B cell (primary cell): ENCODE measurements around the gene ALG2. TPM values are rescaled to one million over a fixed set of nuclear protein-coding genes. Genes with fewer than 3 reads are reported as not detected.

Experiments
- ATAC-seq: fragments of 200-7000 bp; cut with Tn5 transposase; one replicate; pipeline ENCODE4 v1.10.0; 2021; ENCODE audit warnings: low read depth, mild to moderate bottlenecking, moderate number of reproducible peaks, moderate library complexity
- CTCF ChIA-PET: fragments of 350-600 bp; sonication (Branson Sonifier 250); formaldehyde crosslinking; loops from one replicate; lab custom pipeline; 2021; ENCODE audit warnings: antibody characterized with exemption, inconsistent platforms; lab: Charles Lee
- POLR2A ChIA-PET: fragments of 350-600 bp; sonication (Branson Sonifier 250); formaldehyde crosslinking; loops from one replicate; lab custom pipeline; 2021; ENCODE audit warnings: antibody characterized with exemption; lab: Charles Lee
- DNase-seq: peaks from one replicate; pipeline ENCODE4 v3.0.0; 2013
- H2AFZ ChIP-seq: 2 replicates; pipeline ENCODE4 v1.6.1; 2012; ENCODE audit warnings: mild to moderate bottlenecking, low read depth, low read length; ENCODE audit not compliant: insufficient read depth, poor library complexity, severe bottlenecking
- H3K27ac ChIP-seq, 2 donors: 1 replicate in 1 of 2; 2 replicates in 1 of 2; pipeline ENCODE4 v1.5.1; 2012 to 2013; ENCODE audit warnings: low read length in 2 of 2, mild to moderate bottlenecking in 2 of 2, moderate library complexity in 1 of 2
- H3K27me3 ChIP-seq, 4 experiments: fragments of 200-600 bp in 1 of 4; sonication (generic) in 1 of 4; replicated peaks in 1 of 4; 1 replicate in 2 of 4; 2 replicates in 2 of 4; pipeline versions ENCODE4 v1.6.1 to v1.7.0; 2013 to 2016; ENCODE audit warnings: low read length in 3 of 4, mild to moderate bottlenecking in 2 of 4, mixed read lengths in 1 of 4, moderate library complexity in 1 of 4; ENCODE audit not compliant: insufficient read depth in 4 of 4, control insufficient read depth in 3 of 4; ENCODE audit errors: control extremely low read depth in 1 of 4
- H3K36me3 ChIP-seq, 2 experiments: replicated peaks in 1 of 2; 1 replicate in 1 of 2; 2 replicates in 1 of 2; pipeline versions ENCODE4 v1.6.1 to v1.7.1; 2013; ENCODE audit warnings: low read length in 1 of 2; ENCODE audit not compliant: insufficient read depth in 2 of 2, control insufficient read depth in 1 of 2; ENCODE audit errors: control extremely low read depth in 1 of 2, extremely low read depth in 1 of 2
- H3K4me1 ChIP-seq, 2 donors: fragments of 200-600 bp in 1 of 2; sonication (generic) in 1 of 2; 1 replicate in 1 of 2; 2 replicates in 1 of 2; pipeline versions ENCODE4 v1.5.1 to v1.6.1; 2013 to 2017; ENCODE audit warnings: low read length in 2 of 2; ENCODE audit not compliant: control insufficient read depth in 2 of 2, insufficient read depth in 2 of 2
- H3K4me2 ChIP-seq: replicated peaks from 2 replicates; pipeline ENCODE3; 2012; ENCODE audit warnings: mild to moderate bottlenecking, low read depth, low read length; ENCODE audit not compliant: poor library complexity, severe bottlenecking
- H3K4me3 ChIP-seq, 5 experiments: fragments of 200-600 bp in 1 of 5; sonication (generic) in 1 of 5; 1 replicate in 3 of 5; 2 replicates in 2 of 5; pipeline versions ENCODE4 v1.5.1 to v1.7.0; 2011 to 2016; ENCODE audit warnings: low read length in 4 of 5, mild to moderate bottlenecking in 4 of 5, low read depth in 2 of 5, control low read depth in 1 of 5, moderate library complexity in 1 of 5; ENCODE audit not compliant: insufficient read depth in 1 of 5; ENCODE audit errors: control extremely low read depth in 1 of 5, extremely low read depth in 1 of 5
- H3K79me2 ChIP-seq: fragments of 200-600 bp; sonication (generic); one replicate; pipeline ENCODE4 v1.6.0; 2016; ENCODE audit warnings: low read length; ENCODE audit not compliant: control insufficient read depth, insufficient read depth
- H3K9ac ChIP-seq: fragments of 200-600 bp; sonication (generic); 2 replicates; pipeline ENCODE4 v1.6.1; 2017; ENCODE audit warnings: mild to moderate bottlenecking, low read length, moderate library complexity
- H3K9me3 ChIP-seq, 3 donors: one replicate each; pipeline versions ENCODE4 v1.6.1 to v1.7.1; 2013; ENCODE audit warnings: low read length in 2 of 3; ENCODE audit not compliant: control insufficient read depth in 2 of 3, insufficient read depth in 1 of 3; ENCODE audit errors: control extremely low read depth in 1 of 3
- H4K20me1 ChIP-seq: 2 replicates; pipeline ENCODE4 v1.6.0; 2012; ENCODE audit warnings: mild to moderate bottlenecking, low read length; ENCODE audit not compliant: insufficient read depth, control insufficient read depth, poor library complexity, severe bottlenecking
- H3K27ac Mint-ChIP-seq: one replicate; pipeline ENCODE4 v1.8.0; 2021; ENCODE audit warnings: mixed read lengths
- H3K27me3 Mint-ChIP-seq: one replicate; pipeline ENCODE4 v1.8.0; 2021; ENCODE audit warnings: mixed read lengths
- H3K4me1 Mint-ChIP-seq: one replicate; pipeline ENCODE4 v1.8.0; 2021; ENCODE audit warnings: mixed read lengths
- H3K4me3 Mint-ChIP-seq: one replicate; pipeline ENCODE4 v1.8.0; 2021; ENCODE audit warnings: mixed read lengths
- H3K9me3 Mint-ChIP-seq: one replicate; pipeline ENCODE4 v1.8.0; 2022; ENCODE audit warnings: mixed read lengths; ENCODE audit not compliant: insufficient read depth
- CTCF ChIP-seq: fragments of 200-600 bp; IDR thresholded peaks from one replicate; pipeline ENCODE4 v1.8.0; 2022; ENCODE audit warnings: antibody characterized with exemption, mild to moderate bottlenecking
- EZH2 ChIP-seq: IDR thresholded peaks from 2 replicates; pipeline ENCODE4 v1.6.1; 2012; ENCODE audit warnings: borderline replicate concordance, low read depth, mild to moderate bottlenecking, moderate library complexity, low read length; ENCODE audit not compliant: insufficient read depth, poor library complexity, severe bottlenecking
- WGBS: methylation state at CpG from one replicate; pipeline ENCODE4 v1.1.5; 2013; ENCODE audit warnings: missing lambda C conversion rate; ENCODE audit not compliant: insufficient coverage; 5-methylcytosine and 5-hydroxymethylcytosine counted together
- intact Hi-C: fragments of 100-400 bp; cut with micrococcal nuclease; formaldehyde crosslinking; loops from one replicate; pipeline ENCODE4 v1.10.0; 2022
- polyA plus RNA-seq: library from polyadenylated mRNA; depleted of rRNA; stranded (reverse); fragments of >200 nt; gene quantifications from 2 replicates; pipeline ENCODE4 v1.2.3, GENCODE V29; 2012
- total RNA-seq, 2 donors: library from RNA; stranded (reverse); fragments of 120-200 nt in 1 of 2; gene quantifications; 1 replicate in 1 of 2; 2 replicates in 1 of 2; pipeline versions ENCODE4 v1.2.3 to v1.2.4, GENCODE V29; 2013 to 2022

Gene ALG2
- total and polyA plus RNA-seq, 2 donors (not counting 1 experiment from before 2014, with no cell fraction given) = 14.3 to 46.3 TPM

DNA sequence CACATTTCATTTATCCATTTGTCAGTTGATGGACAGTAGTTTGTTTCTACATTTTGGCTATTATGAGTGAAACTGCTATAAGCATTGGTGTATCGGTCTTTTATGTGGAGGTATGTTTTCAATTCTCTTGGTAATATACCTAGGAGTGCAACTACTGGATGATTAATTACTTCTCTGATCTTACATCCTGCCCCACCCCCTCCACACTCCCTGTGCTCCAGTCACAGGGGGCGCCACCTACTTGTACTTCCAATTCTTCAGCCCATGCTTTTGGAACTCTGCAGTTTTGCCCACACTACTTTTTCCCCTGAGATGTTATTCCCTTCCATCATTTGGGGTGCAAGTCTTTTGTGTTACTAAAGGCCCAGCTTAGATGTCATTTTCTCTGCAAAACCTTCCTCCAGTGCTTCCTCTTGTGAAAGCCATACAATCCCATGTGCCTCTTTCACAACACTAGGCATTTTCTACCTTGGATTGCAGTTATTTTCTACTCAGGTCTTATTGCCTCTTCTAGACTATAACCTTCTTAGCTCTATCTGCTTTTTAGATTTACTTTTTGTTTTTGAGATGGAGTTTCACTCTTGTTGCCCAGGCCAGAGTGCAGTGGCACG, 42.4 kb upstream of the ALG2 start:
- no peak for ATAC-seq
- no peak for DNase-seq
- intact Hi-C loops = loop anchor here (10.0 kb wide), 1 partner anchor 561 kb away; the partner anchor contains the start of gene NR4A3
- no peaks in the 10 kb centered on the region for H3K27me3 ChIP-seq
- no peaks in the 10 kb centered on the region for H4K20me1 ChIP-seq
- ChIA-PET CTCF (interaction anchor here (0.9 to 2.9 kb wide), 9 partner anchors 10 to 1059 kb away, joined by 3 to 29 read pairs (median 9); partner anchors contain the start of genes ALG2 and SEC61B), POLR2A (no interaction called here)
- no peaks in the 10 kb centered on the region for H3K9me3 ChIP-seq
- no peak overlapping the region for H3K27ac ChIP-seq
- no peaks in the 10 kb centered on the region for H3K36me3 ChIP-seq
- 95% methylated on average over 2 of the region's 3 CpGs for WGBS
- Mint-ChIP-seq H3K9me3 (no peaks in the 10 kb centered on the region), H3K27ac (no peak overlapping the region), H3K4me1 (peaks cover 39% of the 10 kb centered on the region), H3K27me3 (no peaks in the 10 kb centered on the region), H3K4me3 (no peak overlapping the region)
- H3K79me2 ChIP-seq = no peaks in the 10 kb centered on the region
- no peak overlapping the region for H3K4me3 ChIP-seq
- peaks cover 6 to 15% of the 10 kb centered on the region in 2 donors for H3K4me1 ChIP-seq
- no peak overlapping the region for H3K4me2 ChIP-seq
- TF ChIP-seq EZH2 (no peak), CTCF (no peak)
- no peak overlapping the region for H3K9ac ChIP-seq
- H2AFZ ChIP-seq = no peak overlapping the region

DNA sequence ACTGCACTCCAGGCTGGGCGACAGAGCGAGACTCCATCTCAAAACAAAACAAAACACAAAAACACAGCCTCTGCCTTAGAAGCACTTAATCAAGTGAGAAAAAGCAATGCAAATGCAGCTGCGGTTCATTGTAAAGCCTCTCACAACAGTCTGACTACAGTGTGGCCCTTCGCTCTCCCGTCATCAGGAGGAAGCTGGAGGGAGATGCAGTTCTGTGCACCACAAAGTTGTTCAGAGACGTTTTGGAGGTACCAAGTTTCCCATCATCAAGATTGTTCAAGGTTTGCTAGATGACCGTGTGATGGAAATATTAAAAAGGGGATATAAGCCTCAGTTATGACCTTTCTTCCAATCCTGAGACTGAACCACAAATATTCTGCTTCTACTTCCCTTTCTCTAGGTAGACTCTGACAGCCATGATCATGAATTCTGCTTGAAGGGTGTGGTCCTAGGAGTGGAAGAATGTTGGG, 41.2 kb upstream of the ALG2 start:
- CTCF ChIA-PET = interaction anchor here (1.0 to 1.6 kb wide), 3 partner anchors 32 to 78 kb away, joined by 3 to 4 read pairs (median 3); partner anchors contain the start of genes ALG2 and SEC61B

More for the DNA sequence above, 41.2 kb upstream of the ALG2 start:
- Histone ChIP-seq H4K20me1 (no peaks in the 10 kb centered on the region), H3K4me2 (no peak overlapping the region), H3K27me3 (no peaks in the 10 kb centered on the region), H2AFZ (no peak overlapping the region), H3K4me3 (no peak overlapping the region), H3K4me1 (peaks cover 6 to 17% of the 10 kb centered on the region in 2 donors), H3K79me2 (no peaks in the 10 kb centered on the region), H3K9me3 (no peaks in the 10 kb centered on the region), H3K36me3 (no peaks in the 10 kb centered on the region), H3K27ac (no peak overlapping the region), H3K9ac (no peak overlapping the region)
- Mint-ChIP-seq H3K27ac (peak overlapping the region; percentile 57), H3K27me3 (no peaks in the 10 kb centered on the region), H3K4me1 (peaks cover 39% of the 10 kb centered on the region), H3K4me3 (peak overlapping the region; percentile 44), H3K9me3 (no peaks in the 10 kb centered on the region)
- intact Hi-C loops = loop anchor here (10.0 kb wide), 1 partner anchor 562 kb away; the partner anchor contains the start of gene NR4A3
- ATAC-seq = peak; percentile 48
- 60% methylated on average over 2 of the region's 7 CpGs for WGBS
- TF ChIP-seq CTCF (no peak), EZH2 (no peak)
- POLR2A ChIA-PET = no interaction called here
- no peak for DNase-seq
